Effector memory CD4-positive, alpha-beta T cell (primary cell): ENCODE data around the gene NCK2.
"Not testable (repeated sequence)": the region's sequence is repeated elsewhere in the genome, so short reads cannot be mapped to it uniquely, and the experiment has no call there.

ENCODE experiments used
- DNase-seq, 3 donors: peaks; one replicate each; pipeline ENCODE4 v3.0.0-alpha.2; 2020
- H3K27ac ChIP-seq: 2 replicates; pipeline ENCODE4 v1.7.0; 2013; ENCODE audit warnings: mild to moderate bottlenecking, low read length, moderate library complexity; ENCODE audit not compliant: insufficient read depth, poor library complexity, severe bottlenecking
- H3K27me3 ChIP-seq: replicated peaks from 2 replicates; pipeline ENCODE4 v1.7.0; 2013; ENCODE audit warnings: mild to moderate bottlenecking, low read length; ENCODE audit not compliant: insufficient read depth, control insufficient read depth, poor library complexity, severe bottlenecking
- H3K36me3 ChIP-seq: 2 replicates; pipeline ENCODE4 v1.7.0; 2013; ENCODE audit warnings: mild to moderate bottlenecking, low read length, moderate library complexity; ENCODE audit not compliant: control insufficient read depth, insufficient read depth
- H3K4me1 ChIP-seq: 2 replicates; pipeline ENCODE4 v1.7.0; 2013; ENCODE audit warnings: low read length, mild to moderate bottlenecking; ENCODE audit not compliant: control insufficient read depth, insufficient read depth, poor library complexity, severe bottlenecking
- H3K4me3 ChIP-seq: 2 replicates; pipeline ENCODE4 v1.7.0; 2013; ENCODE audit warnings: low read length, low read depth, mild to moderate bottlenecking; ENCODE audit not compliant: insufficient read depth, poor library complexity, severe bottlenecking
- H3K9me3 ChIP-seq: 2 replicates; pipeline ENCODE4 v1.7.0; 2013; ENCODE audit warnings: mild to moderate bottlenecking, low read length, moderate library complexity; ENCODE audit not compliant: control insufficient read depth

Gene NCK2

DNA sequence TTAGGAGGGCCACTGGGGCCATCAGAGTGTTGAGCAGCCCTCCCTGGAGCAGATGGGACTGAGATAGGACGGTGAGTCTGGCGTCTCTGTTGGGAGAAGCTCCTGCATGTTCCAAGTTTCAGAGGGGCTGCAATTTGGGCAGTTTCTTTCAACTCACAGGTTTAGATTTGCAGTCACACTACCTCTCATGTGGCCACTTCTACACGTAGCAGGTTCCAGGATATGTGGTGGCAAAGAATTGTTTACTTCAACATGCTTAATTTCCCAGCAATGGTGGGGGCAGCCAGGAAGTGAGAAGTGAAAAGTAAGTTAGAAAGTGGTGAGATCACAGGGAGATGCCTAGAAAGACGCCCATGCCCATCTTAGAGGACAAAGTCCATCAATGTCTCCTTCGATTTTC, 9.3 kb downstream of the NCK2 start:
- H3K9me3 ChIP-seq, result no peaks in the 10 kb centered on the region
- peak in 1 of 3 donors; percentile 8 for DNase-seq
- H3K4me3 ChIP-seq, result no peak overlapping the region
- no peaks in the 10 kb centered on the region for H3K27me3 ChIP-seq
- H3K36me3 ChIP-seq, result peaks cover 4% of the 10 kb centered on the region
- H3K27ac ChIP-seq, result peak overlapping the region; percentile 75
- H3K4me1 ChIP-seq, result peaks cover 84% of the 10 kb centered on the region

DNA sequence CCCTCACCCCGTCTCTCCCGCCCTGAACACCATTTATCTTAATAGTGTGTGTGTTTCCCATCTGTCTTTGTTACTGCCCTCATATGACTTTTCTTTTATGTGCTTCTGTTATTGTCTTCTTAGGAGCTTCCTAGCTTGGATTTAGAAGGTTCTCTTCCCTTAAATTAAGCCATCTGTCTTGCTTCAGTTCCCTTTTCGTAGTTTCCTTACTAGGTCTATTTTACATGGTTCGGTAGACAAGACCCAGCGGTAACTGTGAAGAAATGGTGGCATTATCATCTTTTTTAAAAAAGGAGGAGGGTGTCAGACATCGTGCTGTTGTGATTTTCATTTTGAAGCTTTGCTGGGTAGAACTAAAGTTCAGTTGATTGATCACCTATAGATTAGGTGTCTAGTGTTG, 10.3 kb downstream of the NCK2 start:
- no peak for DNase-seq
- Histone ChIP-seq H3K9me3 (no peaks in the 10 kb centered on the region), H3K4me1 (peaks cover 77% of the 10 kb centered on the region), H3K4me3 (peak overlapping the region; percentile 14), H3K27ac (peak overlapping the region; percentile 75), H3K27me3 (no peaks in the 10 kb centered on the region), H3K36me3 (peaks cover 4% of the 10 kb centered on the region)

DNA sequence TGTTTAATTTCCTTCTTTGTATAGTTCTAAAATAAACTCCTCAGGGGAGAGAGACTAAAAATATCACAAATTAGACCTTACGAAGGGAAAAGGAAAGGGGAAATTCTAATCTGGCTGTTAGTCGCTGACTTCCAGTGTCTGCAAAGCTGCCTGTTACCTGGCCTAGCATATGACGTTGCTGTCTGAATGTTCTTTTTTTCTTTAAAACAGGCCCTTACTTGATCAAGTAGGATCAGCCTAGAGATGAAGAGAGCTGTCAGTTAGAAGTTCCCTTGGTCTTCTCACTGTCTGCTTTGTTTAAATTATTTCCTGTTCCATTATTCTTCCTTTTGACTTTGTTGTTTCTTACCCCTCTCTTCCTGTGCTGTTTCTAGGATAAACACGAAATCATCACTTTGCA, 11.2 kb downstream of the NCK2 start:
- no peak for DNase-seq
- Histone ChIP-seq H3K27me3 (no peaks in the 10 kb centered on the region), H3K36me3 (peaks cover 4% of the 10 kb centered on the region), H3K4me1 (peaks cover 77% of the 10 kb centered on the region), H3K27ac (peak overlapping the region; percentile 75), H3K9me3 (no peaks in the 10 kb centered on the region), H3K4me3 (peak overlapping the region; percentile 14)

DNA sequence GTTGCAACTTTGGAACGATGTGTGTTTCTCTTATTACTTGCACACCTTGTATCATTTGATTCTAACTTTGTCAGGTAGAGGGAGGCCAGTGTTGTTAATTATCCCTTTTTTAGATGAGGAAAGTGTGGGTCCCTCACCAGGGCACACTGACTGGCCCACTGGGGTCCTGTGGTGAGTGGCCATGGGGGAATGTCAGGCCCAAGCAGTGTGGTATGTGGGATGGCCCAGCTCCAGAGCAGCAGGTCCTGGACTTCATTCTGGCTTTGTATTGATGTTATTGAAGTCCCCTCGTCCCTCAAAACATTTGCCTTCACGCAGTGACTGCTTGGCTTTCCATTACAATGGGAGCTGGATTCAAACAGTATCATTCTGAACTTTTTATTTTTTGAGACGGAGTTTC, 11.7 kb downstream of the NCK2 start:
- H3K27me3 ChIP-seq, result no peaks in the 10 kb centered on the region
- no peak for DNase-seq
- H3K9me3 ChIP-seq, result no peaks in the 10 kb centered on the region
- H3K4me1 ChIP-seq, result peaks cover 77% of the 10 kb centered on the region
- peak overlapping the region; percentile 75 for H3K27ac ChIP-seq
- H3K36me3 ChIP-seq, result peaks cover 4% of the 10 kb centered on the region
- peak overlapping the region; percentile 14 for H3K4me3 ChIP-seq

DNA sequence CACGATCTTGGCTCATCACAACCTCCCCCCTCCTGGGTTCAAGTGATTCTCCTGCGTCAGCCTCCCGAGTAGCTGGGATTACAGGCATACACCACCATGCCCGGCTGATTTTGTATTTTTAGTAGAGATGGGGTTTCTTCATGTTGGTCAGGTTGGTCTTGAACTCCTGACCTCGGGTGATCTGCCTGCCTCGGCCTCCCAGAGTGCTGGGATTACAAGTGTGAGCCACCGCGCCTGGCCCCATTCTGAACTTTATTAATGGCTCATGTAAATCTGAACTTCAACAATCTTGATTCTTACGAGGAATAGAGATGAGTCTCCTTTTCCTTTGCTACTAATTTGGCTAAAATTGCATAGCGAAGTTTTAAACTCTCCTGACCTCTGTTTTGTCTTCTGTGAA, 12.2 kb downstream of the NCK2 start:
- H3K27me3 ChIP-seq, H3K9me3 ChIP-seq, H3K36me3 ChIP-seq, H3K4me3 ChIP-seq, DNase-seq: not testable (repeated sequence)
- H3K4me1 ChIP-seq, result peaks cover 76% of the 10 kb centered on the region
- peak overlapping the region; percentile 75 for H3K27ac ChIP-seq

DNA sequence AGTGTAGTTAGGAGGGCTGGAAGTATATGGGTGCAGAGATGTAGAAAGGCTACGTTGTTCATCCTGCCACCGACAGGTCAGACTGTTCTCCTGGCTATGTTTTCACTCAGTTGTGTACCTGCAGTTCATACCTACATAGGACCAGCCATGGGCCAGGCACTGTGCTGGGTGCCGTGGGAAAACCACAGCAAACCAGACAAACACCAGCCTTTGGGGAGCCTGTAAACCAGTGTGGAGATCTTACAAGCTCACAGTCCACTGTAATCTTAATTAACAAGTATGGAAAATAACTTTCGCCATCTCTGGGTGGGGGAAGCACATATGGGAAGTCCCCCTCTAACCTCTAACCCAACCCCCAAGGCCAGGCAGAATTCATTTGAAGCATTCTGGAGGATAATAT, 12.7 kb downstream of the NCK2 start:
- no peak for DNase-seq
- H3K36me3 ChIP-seq, result no peaks in the 10 kb centered on the region
- H3K4me3 ChIP-seq, result no peak overlapping the region
- peaks cover 77% of the 10 kb centered on the region for H3K4me1 ChIP-seq
- no peaks in the 10 kb centered on the region for H3K27me3 ChIP-seq
- no peaks in the 10 kb centered on the region for H3K9me3 ChIP-seq
- H3K27ac ChIP-seq, result peak overlapping the region; percentile 75

DNA sequence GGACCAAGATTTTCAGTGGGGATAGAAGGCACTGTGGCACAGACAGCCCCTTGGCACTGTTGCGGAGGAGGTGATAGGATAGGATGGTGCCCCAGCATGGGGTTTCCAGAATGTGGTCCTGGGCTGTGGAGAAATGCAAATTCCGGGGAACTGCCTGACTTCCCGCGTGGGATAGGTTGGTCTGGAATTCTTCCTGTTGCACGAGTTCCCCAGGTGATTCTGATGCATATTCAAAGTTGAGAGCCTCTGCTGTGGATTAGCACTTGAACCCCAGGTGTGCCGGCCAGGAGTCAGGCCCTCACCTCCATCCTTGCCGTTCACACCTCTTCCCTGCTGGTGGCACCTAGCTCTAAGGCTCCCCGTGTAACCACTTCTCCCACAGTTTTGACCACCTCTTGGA, 15.5 kb downstream of the NCK2 start:
- Histone ChIP-seq H3K4me1 (peaks cover 68% of the 10 kb centered on the region), H3K27me3 (no peaks in the 10 kb centered on the region), H3K36me3 (no peaks in the 10 kb centered on the region), H3K4me3 (no peak overlapping the region), H3K9me3 (no peaks in the 10 kb centered on the region), H3K27ac (peak overlapping the region; percentile 51)
- DNase-seq, result no peak

DNA sequence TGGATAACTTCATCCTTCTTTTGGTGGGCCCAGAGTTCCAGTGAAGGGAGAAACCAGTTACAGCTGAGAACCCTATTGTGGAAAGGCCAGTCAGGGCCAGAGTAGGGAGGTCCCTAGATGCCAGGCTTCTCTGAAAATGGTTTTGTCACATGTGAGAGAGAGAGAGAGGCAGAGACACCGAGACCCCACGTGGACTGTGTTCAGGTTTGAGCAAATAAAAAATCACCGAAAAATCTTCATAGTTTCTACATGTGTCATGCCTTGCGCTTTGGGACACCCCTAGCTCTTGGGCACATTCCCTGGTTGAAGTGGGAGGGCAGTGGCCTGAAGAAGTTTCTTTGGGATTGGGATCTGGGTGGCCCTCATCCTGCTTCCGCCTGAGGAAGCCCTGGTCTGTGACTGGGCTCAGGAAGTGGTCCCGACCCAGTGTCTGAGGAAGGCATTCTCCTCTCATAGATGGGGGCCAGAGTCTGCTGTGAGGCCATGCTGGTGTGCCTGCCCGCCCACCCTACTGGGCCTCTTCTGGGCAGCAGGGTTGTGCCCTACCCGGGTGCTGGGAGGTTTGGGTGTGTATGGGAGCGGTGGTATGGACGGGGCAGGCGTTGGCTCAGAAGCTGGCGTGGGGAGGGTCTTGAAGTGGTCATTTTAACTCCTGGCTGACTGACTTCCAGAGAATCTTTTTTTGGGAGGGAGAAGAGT, 16.1 kb downstream of the NCK2 start:
- peaks cover 68% of the 10 kb centered on the region for H3K4me1 ChIP-seq
- no peaks in the 10 kb centered on the region for H3K27me3 ChIP-seq
- H3K4me3 ChIP-seq, result no peak overlapping the region
- no peaks in the 10 kb centered on the region for H3K36me3 ChIP-seq
- no peaks in the 10 kb centered on the region for H3K9me3 ChIP-seq
- DNase-seq, result no peak
- H3K27ac ChIP-seq, result peak overlapping the region; percentile 51

DNA sequence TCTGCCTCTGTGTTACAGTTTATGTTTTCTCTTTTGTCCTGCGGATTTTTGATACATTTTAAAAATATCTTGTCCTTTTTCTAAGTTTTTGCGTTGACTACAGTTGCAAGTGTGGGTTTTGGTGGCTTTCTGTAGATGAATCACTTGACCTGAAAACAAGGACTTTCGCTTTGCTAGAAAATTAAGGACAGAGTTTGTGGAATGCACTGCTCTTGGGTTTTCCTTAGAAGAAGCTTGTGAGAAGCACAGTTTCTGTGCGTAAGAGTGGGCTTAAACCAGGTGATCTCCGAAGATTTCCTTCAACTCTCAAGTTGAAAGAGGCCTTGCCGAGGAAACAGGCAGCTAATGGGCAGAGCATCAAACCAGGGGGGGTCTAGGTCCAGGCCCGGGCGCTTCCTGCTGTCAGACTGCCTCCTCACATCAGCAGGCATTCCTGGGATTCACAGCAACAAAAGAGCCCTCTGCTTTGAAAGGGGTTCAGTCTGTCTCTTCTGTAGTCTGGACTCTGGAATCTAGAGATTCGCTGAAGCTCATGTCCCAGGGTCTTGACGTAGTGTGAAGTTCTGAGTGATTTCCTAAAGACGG, 17.3 kb downstream of the NCK2 start:
- H3K4me3 ChIP-seq, result no peak overlapping the region

DNA sequence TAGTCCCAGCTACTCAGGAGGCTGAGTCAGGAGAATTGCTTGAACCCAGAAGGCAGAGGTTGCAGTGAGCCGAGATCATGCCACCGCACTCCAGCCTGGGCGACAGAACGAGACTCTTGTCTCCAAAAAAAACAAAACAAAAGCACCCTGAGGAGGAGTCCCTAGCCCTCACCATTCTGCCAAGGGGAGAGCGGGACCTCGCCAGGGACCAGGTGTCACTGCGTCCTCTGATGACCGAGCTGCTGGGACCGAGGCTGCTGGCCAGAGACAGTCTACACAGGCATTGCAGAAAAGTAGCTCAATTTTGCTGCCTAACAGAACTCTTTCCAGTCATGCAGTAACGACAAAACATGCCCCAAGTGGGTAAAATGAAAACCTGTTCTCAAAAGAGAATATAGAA, 18.4 kb downstream of the NCK2 start:
- peaks cover 8% of the 10 kb centered on the region for H3K36me3 ChIP-seq
- no peak for DNase-seq
- no peak overlapping the region for H3K27ac ChIP-seq
- H3K27me3 ChIP-seq, result no peaks in the 10 kb centered on the region
- H3K4me1 ChIP-seq, result peaks cover 65% of the 10 kb centered on the region
- no peak overlapping the region for H3K4me3 ChIP-seq
- H3K9me3 ChIP-seq, result no peaks in the 10 kb centered on the region

More for the DNA sequence above, 17.3 kb downstream of the NCK2 start:
- DNase-seq, result no peak
- H3K36me3 ChIP-seq, result peaks cover 6% of the 10 kb centered on the region
- peaks cover 72% of the 10 kb centered on the region for H3K4me1 ChIP-seq
- H3K27ac ChIP-seq, result peak overlapping the region; percentile 41
- no peaks in the 10 kb centered on the region for H3K9me3 ChIP-seq
- H3K27me3 ChIP-seq, result no peaks in the 10 kb centered on the region
